PC-3 (cell line): ENCODE data around the gene SCOC.

ENCODE experiments used
- EZH2 ChIP-seq: fragments of 300-600 bp; sonication (generic); IDR thresholded peaks from one replicate; pipeline ENCODE4 v1.6.1; 2017; ENCODE audit warnings: antibody characterized with exemption, mild to moderate bottlenecking, low read length; ENCODE audit not compliant: unreplicated experiment
- EZH2phosphoT487 ChIP-seq: fragments of 300-600 bp; sonication (generic); IDR thresholded peaks from 2 replicates; pipeline ENCODE4 v1.6.1; 2018; ENCODE audit warnings: mild to moderate bottlenecking, antibody characterized with exemption, low read length, borderline replicate concordance
- TF ChIP-seq, protein P1 (sequence below): fragments of 300-600 bp; sonication (generic); conservative IDR thresholded peaks from 2 replicates; pipeline ENCODE4 v1.5.1; 2017; ENCODE audit warnings: antibody characterized with exemption, low read depth, mild to moderate bottlenecking, low read length

DNA sequence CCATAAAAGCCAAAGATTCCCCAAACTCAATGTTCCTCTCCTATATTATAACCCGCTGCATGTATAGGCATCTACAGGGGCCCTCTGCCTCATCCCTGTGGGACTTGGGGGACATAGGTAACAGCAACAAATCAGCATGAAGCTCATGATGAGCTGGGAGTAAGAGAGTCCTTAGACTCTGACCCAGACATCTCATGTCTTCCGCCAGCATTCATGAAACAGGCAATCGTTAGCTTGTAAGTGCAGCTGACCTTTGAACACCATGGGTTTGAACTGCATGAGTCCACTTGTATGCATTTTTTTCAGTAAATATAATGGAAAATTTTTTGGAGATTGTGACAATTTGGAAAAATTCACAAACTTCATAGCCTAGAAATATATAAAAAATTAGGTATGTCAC is 10.4 kb upstream of the SCOC start:
- TF ChIP-seq, protein P1, sequence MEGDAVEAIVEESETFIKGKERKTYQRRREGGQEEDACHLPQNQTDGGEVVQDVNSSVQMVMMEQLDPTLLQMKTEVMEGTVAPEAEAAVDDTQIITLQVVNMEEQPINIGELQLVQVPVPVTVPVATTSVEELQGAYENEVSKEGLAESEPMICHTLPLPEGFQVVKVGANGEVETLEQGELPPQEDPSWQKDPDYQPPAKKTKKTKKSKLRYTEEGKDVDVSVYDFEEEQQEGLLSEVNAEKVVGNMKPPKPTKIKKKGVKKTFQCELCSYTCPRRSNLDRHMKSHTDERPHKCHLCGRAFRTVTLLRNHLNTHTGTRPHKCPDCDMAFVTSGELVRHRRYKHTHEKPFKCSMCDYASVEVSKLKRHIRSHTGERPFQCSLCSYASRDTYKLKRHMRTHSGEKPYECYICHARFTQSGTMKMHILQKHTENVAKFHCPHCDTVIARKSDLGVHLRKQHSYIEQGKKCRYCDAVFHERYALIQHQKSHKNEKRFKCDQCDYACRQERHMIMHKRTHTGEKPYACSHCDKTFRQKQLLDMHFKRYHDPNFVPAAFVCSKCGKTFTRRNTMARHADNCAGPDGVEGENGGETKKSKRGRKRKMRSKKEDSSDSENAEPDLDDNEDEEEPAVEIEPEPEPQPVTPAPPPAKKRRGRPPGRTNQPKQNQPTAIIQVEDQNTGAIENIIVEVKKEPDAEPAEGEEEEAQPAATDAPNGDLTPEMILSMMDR: no peak
- TF ChIP-seq EZH2 (no peak), EZH2phosphoT487 (no peak)
